OCI-LY3 (cell line): ENCODE data around the gene MED17.

Experiments
- EZH2phosphoT487 ChIP-seq: fragments of 200-600 bp; shearing (Covaris generic); IDR thresholded peaks from 2 replicates; pipeline ENCODE4 v1.6.1; 2018; ENCODE audit warnings: antibody characterized with exemption, mixed run types, low read depth
- TF ChIP-seq, protein P1 (sequence below): fragments of 200-600, 300-600 bp; sonication (generic); IDR thresholded peaks from 2 replicates; pipeline ENCODE4 v1.5.1; 2014; ENCODE audit warnings: antibody characterized with exemption, low read length, low read depth

DNA sequence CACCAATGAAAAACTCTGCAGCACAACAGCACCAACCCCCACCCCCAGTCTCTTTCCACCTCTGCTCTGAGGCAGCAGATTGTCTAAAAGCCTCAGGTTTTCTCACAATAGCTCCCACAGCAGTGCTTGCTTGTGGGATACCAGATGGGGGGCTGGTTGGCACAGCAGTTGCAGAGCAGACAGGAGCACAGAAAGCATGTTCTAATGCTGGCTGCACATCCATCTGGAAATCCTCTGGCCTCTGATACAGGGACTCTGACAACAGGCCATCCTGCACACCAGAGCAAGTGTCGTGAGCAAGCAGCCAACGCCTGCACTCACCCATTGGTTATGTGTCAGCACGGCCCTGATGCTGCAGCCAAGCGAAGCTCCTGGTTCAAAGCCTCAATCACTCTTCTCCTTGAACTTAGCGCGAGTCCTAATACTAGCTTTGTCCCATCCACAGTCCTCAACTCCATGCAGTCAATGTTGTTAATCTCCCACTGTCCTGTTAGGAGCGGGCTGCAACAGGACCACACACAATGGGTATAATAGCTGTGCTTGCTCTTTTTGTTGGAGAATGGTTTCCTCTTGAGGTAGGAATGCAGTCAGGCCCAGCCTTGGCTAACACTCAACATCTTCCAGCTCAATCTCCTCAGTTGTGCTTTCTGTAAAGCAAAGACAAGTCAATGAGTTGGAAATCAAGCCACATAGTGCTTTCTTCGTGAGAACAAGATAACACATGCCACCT lies 36.0 kb downstream of the MED17 start:
- TF ChIP-seq, protein P1, sequence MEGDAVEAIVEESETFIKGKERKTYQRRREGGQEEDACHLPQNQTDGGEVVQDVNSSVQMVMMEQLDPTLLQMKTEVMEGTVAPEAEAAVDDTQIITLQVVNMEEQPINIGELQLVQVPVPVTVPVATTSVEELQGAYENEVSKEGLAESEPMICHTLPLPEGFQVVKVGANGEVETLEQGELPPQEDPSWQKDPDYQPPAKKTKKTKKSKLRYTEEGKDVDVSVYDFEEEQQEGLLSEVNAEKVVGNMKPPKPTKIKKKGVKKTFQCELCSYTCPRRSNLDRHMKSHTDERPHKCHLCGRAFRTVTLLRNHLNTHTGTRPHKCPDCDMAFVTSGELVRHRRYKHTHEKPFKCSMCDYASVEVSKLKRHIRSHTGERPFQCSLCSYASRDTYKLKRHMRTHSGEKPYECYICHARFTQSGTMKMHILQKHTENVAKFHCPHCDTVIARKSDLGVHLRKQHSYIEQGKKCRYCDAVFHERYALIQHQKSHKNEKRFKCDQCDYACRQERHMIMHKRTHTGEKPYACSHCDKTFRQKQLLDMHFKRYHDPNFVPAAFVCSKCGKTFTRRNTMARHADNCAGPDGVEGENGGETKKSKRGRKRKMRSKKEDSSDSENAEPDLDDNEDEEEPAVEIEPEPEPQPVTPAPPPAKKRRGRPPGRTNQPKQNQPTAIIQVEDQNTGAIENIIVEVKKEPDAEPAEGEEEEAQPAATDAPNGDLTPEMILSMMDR, result no peak
- TF ChIP-seq EZH2phosphoT487, result no peak
